SK-N-MC (cell line): ENCODE results near the gene SCD5.

ENCODE experiments used
- DNase-seq: peaks from one replicate; pipeline ENCODE4 v3.0.0-alpha.2; 2011; ENCODE audit warnings: low read depth, low spot score
- H3K27ac ChIP-seq: fragments of 200-600 bp; sonication (generic); 2 replicates; pipeline ENCODE4 v1.5.1; 2016; ENCODE audit warnings: mixed run types
- H3K36me3 ChIP-seq: fragments of 200-600 bp; sonication (generic); 2 replicates; pipeline ENCODE4 v1.6.1; 2017; ENCODE audit warnings: antibody characterized with exemption, low read length, mixed read lengths; ENCODE audit not compliant: insufficient read depth
- H3K4me3 ChIP-seq: fragments of 200-600 bp; sonication (generic); 2 replicates; pipeline ENCODE4 v1.5.1; 2016
- H3K9ac ChIP-seq: fragments of 200-600 bp; sonication (generic); 2 replicates; pipeline ENCODE4 v1.8.0; 2017; ENCODE audit warnings: mixed run types, mixed read lengths; ENCODE audit not compliant: insufficient read length
- H3K9me3 ChIP-seq: fragments of 200-600 bp; sonication (generic); 2 replicates; pipeline ENCODE4 v1.6.1; 2017; ENCODE audit warnings: low read depth, mild to moderate bottlenecking, antibody characterized with exemption, low read length, moderate library complexity, mixed read lengths
- EZH2 ChIP-seq: fragments of 200-600 bp; sonication (generic); IDR thresholded peaks from one replicate; pipeline ENCODE4 v1.6.1; 2017; ENCODE audit warnings: antibody characterized with exemption
- FOXP2 ChIP-seq: optimal IDR thresholded peaks from 2 replicates; pipeline ENCODE3; 2011; ENCODE audit warnings: mild to moderate bottlenecking, moderate library complexity; ENCODE audit not compliant: insufficient read depth; ENCODE audit errors: extremely low read length, control extremely low read depth
- POLR2AphosphoS5 ChIP-seq: IDR thresholded peaks from 2 replicates; pipeline ENCODE4 v1.6.1; 2012; ENCODE audit warnings: mild to moderate bottlenecking, low read depth, low read length, borderline replicate concordance

Gene SCD5

GRCh38 chr4:82789025-82789776 is 9.4 kb downstream of the SCD5 start:
- Histone ChIP-seq H3K9ac (no peak overlapping the region), H3K9me3 (no peaks in the 10 kb centered on the region), H3K36me3 (no peaks in the 10 kb centered on the region), H3K27ac (no peak overlapping the region), H3K4me3 (no peak overlapping the region)
- TF ChIP-seq EZH2 (no peak), POLR2AphosphoS5 (no peak), FOXP2 (no peak)
- no peak for DNase-seq

GRCh38 chr4:82787342-82787741 is 11.3 kb downstream of the SCD5 start:
- DNase-seq = no peak
- TF ChIP-seq POLR2AphosphoS5 = no peak
- no peak for TF ChIP-seq FOXP2
- no peak for TF ChIP-seq EZH2
- no peak overlapping the region for H3K9ac ChIP-seq

GRCh38 chr4:82786828-82787227 is 11.8 kb downstream of the SCD5 start:
- TF ChIP-seq POLR2AphosphoS5 (no peak), FOXP2 (no peak), EZH2 (no peak)
- no peak for DNase-seq
- Histone ChIP-seq H3K27ac (no peak overlapping the region), H3K36me3 (no peaks in the 10 kb centered on the region), H3K4me3 (no peak overlapping the region), H3K9me3 (no peaks in the 10 kb centered on the region), H3K9ac (no peak overlapping the region)

More at GRCh38 chr4:82787342-82787741, 11.3 kb downstream of the SCD5 start:
- H3K4me3 ChIP-seq = no peak overlapping the region
- no peak overlapping the region for H3K27ac ChIP-seq
- H3K9me3 ChIP-seq = no peaks in the 10 kb centered on the region
- no peaks in the 10 kb centered on the region for H3K36me3 ChIP-seq

GRCh38 chr4:82785611-82786400 is 12.8 kb downstream of the SCD5 start:
- H3K9me3 ChIP-seq = no peaks in the 10 kb centered on the region
- TF ChIP-seq FOXP2 (no peak), POLR2AphosphoS5 (no peak), EZH2 (no peak)
- H3K4me3 ChIP-seq = peak overlapping the region; percentile 69
- peak overlapping the region; percentile 79 for H3K27ac ChIP-seq
- no peaks in the 10 kb centered on the region for H3K36me3 ChIP-seq
- DNase-seq = no peak
- no peak overlapping the region for H3K9ac ChIP-seq

- peak; percentile 76 for DNase-seq
- peak overlapping the region; percentile 43 for H3K9ac ChIP-seq
- no peaks in the 10 kb centered on the region for H3K9me3 ChIP-seq
- no peaks in the 10 kb centered on the region for H3K36me3 ChIP-seq
- H3K27ac ChIP-seq = peak overlapping the region; percentile 79
- no peak; the same call in 1 of the 2 replicates for TF ChIP-seq POLR2AphosphoS5
- TF ChIP-seq EZH2 = no peak
- no peak for TF ChIP-seq FOXP2
- H3K4me3 ChIP-seq = peak overlapping the region; percentile 69
Observed at GRCh38 chr4:82784681-82785610, 13.7 kb downstream of the SCD5 start.

GRCh38 chr4:82782626-82783345 is 15.8 kb downstream of the SCD5 start:
- no peak for DNase-seq
- Histone ChIP-seq H3K27ac (no peak overlapping the region), H3K9me3 (no peaks in the 10 kb centered on the region), H3K4me3 (no peak overlapping the region), H3K9ac (no peak overlapping the region), H3K36me3 (no peaks in the 10 kb centered on the region)
- no peak for TF ChIP-seq POLR2AphosphoS5
- no peak for TF ChIP-seq FOXP2
- no peak for TF ChIP-seq EZH2

- H3K27ac ChIP-seq = peak overlapping the region; percentile 91
- H3K36me3 ChIP-seq = no peaks in the 10 kb centered on the region
- peak overlapping the region; percentile 50 for H3K4me3 ChIP-seq
- H3K9me3 ChIP-seq = no peaks in the 10 kb centered on the region
- H3K9ac ChIP-seq = no peak overlapping the region
- peak; percentile 50 for DNase-seq
- TF ChIP-seq POLR2AphosphoS5 (no peak), FOXP2 (no peak), EZH2 (no peak)
Observed at GRCh38 chr4:82780752-82781231, 17.8 kb downstream of the SCD5 start.
